Measurements from ENCODE around the gene BRINP1. TPM values are rescaled to one million over a fixed set of nuclear protein-coding genes. Genes with fewer than 3 reads are reported as not detected.

Gene BRINP1
- total RNA-seq, 4 donors from 2014 or later, result not detected

DNA sequence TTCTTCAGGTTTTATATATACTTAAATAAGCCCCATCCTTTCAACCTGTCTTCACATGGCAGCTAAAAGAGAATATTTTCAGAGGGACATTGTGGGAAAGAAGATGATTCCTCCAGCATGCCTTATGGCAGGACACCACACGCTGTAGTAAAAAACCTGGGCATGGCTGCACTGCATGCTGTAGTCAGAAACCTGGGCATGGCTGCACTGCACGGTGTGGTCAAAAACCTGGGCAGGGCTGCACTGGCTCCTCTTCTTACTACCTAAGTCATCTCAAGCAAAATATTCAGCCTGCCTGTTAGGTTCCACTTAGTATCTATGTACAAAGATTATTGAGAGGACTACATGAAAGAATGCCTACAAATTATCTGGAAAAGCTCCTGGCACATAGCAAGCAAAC is 153.6 kb downstream of the BRINP1 start:
- Histone ChIP-seq H3K27ac (no peak overlapping the region), H3K4me1 (no peaks in the 10 kb centered on the region), H3K27me3 (no peaks in the 10 kb centered on the region), H3K4me3 (no peak overlapping the region), H3K9me3 (no peaks in the 10 kb centered on the region), H3K36me3 (no peaks in the 10 kb centered on the region)
- 76% methylated on average over 2 of the region's 2 CpGs for WGBS
- no peak for DNase-seq (ENCODE audit: low spot score in 2 of 2)
- no peak for TF ChIP-seq EP300 (IDR thresholded peaks at IDR 0.05)
- TF ChIP-seq POLR2AphosphoS5 (IDR thresholded peaks at IDR 0.05), result no peak
- TF ChIP-seq, protein P1, sequence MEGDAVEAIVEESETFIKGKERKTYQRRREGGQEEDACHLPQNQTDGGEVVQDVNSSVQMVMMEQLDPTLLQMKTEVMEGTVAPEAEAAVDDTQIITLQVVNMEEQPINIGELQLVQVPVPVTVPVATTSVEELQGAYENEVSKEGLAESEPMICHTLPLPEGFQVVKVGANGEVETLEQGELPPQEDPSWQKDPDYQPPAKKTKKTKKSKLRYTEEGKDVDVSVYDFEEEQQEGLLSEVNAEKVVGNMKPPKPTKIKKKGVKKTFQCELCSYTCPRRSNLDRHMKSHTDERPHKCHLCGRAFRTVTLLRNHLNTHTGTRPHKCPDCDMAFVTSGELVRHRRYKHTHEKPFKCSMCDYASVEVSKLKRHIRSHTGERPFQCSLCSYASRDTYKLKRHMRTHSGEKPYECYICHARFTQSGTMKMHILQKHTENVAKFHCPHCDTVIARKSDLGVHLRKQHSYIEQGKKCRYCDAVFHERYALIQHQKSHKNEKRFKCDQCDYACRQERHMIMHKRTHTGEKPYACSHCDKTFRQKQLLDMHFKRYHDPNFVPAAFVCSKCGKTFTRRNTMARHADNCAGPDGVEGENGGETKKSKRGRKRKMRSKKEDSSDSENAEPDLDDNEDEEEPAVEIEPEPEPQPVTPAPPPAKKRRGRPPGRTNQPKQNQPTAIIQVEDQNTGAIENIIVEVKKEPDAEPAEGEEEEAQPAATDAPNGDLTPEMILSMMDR (IDR thresholded peaks at IDR 0.05), result no peak
- no peak for TF ChIP-seq POLR2A (IDR thresholded peaks at IDR 0.05)

DNA sequence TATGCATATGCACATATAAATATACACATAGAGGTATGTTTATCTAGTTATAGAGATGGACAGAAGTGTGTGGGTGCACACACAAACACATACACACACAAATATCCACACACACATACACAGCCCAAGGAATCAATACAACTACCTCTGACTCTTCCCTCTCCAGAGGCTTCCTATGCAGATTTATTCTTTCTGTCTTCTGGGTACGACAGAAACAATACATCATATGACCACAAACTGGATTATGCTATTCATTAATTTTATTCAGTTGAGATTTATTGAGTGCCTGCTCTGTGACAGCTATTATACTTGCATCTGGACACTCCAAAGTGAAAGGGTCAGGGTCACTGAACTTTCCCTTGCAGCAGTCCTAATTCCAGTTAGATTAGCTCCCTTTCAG is 155.8 kb downstream of the BRINP1 start:
- no peaks in the 10 kb centered on the region for H3K4me1 ChIP-seq
- no peaks in the 10 kb centered on the region for H3K36me3 ChIP-seq
- DNase-seq (ENCODE audit: low spot score in 2 of 2), result no peak
- no peak overlapping the region for H3K4me3 ChIP-seq
- H3K27ac ChIP-seq, result no peak overlapping the region
- H3K27me3 ChIP-seq, result no peaks in the 10 kb centered on the region
- H3K9me3 ChIP-seq, result no peaks in the 10 kb centered on the region
- WGBS, result 58% methylated on average over 1 of the region's 1 CpG
- TF ChIP-seq, protein P1 (IDR thresholded peaks at IDR 0.05), result no peak
- TF ChIP-seq POLR2AphosphoS5 (IDR thresholded peaks at IDR 0.05), result no peak
- TF ChIP-seq EP300 (IDR thresholded peaks at IDR 0.05), result no peak
- no peak for TF ChIP-seq POLR2A (IDR thresholded peaks at IDR 0.05)

DNA sequence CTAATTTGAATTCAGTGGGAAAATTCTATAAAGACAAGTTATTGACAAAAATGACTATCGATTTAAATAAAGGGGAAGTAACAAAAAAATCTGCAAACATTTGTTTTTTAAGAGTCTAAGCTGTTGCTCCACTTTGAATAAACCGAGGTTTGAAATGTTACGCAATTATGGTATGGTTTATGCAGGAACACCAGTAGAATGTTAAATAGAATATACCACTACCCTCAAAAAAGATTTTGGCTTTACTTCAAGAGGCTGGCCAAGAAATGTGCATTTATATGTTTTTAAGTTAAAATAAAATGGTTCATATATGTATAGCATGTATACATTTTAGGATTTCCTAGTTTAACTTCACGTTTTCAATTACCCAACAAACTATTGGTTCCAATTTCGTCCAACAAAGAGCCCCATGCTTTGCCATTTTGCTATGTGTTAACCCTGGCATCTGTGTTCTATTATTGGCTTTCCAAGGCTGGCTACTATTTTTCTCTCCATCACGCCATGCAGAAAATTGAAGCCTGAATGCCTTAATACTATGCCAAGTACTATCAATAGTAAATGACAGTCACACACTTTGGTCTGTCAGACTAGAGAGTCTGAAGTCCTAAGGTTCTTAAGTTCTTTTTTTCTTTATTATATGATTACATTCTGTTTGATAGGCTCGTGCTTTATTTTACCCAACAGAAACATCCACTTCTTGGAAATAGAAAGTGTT is 171.2 kb downstream of the BRINP1 start:
- no peak for DNase-seq (ENCODE audit: low spot score in 2 of 2)
- TF ChIP-seq POLR2A (IDR thresholded peaks at IDR 0.05) (no peak), POLR2AphosphoS5 (IDR thresholded peaks at IDR 0.05) (no peak), EP300 (IDR thresholded peaks at IDR 0.05) (no peak)
- TF ChIP-seq, protein P1 (IDR thresholded peaks at IDR 0.05), result no peak
- no peaks in the 10 kb centered on the region for H3K27me3 ChIP-seq
- no peak overlapping the region for H3K4me3 ChIP-seq
- no peaks in the 10 kb centered on the region for H3K4me1 ChIP-seq
- no peaks in the 10 kb centered on the region for H3K36me3 ChIP-seq
- no peak overlapping the region for H3K27ac ChIP-seq
- 87% methylated on average over 7 of the region's 7 CpGs for WGBS
- H3K9me3 ChIP-seq, result no peaks in the 10 kb centered on the region

DNA sequence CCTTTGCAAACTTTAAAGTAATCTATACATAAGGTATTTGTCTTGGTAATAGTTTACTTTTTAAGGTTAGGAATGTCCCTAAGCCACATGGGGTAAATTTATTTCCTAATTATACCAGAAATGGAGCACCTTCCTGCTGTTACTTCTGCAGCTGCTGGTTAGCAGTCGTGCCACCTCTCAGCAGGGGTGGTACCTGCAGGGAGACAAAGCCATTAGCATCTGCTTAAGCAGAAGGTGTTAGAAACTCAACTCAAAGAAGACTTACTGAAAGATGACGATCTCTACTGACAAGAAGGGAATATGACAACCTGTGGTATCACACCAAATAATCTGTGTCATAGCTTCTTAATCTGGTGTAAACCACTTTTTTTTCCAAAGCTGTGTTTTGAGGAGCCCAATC is 173.7 kb downstream of the BRINP1 start:
- 35% methylated on average over 2 of the region's 2 CpGs for WGBS

DNA sequence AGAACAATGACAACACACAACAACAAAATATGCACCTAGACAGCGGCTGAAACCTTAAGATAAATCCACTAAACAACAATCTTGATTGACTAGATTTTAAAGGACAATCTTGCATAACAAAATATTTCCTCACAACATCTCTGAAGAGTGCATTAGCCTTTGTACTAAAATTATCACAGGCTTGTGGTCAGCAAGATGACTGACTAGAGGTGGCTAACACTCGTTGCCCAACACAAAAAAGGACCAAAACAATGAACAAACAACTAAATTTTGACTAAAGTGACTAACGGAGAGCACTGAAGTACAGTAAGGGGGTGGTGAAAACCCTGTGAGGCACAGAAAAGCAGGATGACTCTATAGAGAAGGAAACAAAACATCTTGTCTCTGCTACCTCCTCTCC is 183.9 kb downstream of the BRINP1 start:
- DNase-seq (ENCODE audit: low spot score in 2 of 2), result no peak
- 83% methylated on average over 3 of the region's 3 CpGs for WGBS
- Histone ChIP-seq H3K27ac (no peak overlapping the region), H3K27me3 (no peaks in the 10 kb centered on the region), H3K9me3 (no peaks in the 10 kb centered on the region), H3K4me1 (no peaks in the 10 kb centered on the region), H3K36me3 (no peaks in the 10 kb centered on the region), H3K4me3 (no peak overlapping the region)
- no peak for TF ChIP-seq EP300 (IDR thresholded peaks at IDR 0.05)
- no peak for TF ChIP-seq POLR2A (IDR thresholded peaks at IDR 0.05)
- TF ChIP-seq, protein P1 (IDR thresholded peaks at IDR 0.05), result no peak
- TF ChIP-seq POLR2AphosphoS5 (IDR thresholded peaks at IDR 0.05), result no peak

More for the DNA sequence above, 173.7 kb downstream of the BRINP1 start:
- TF ChIP-seq POLR2A (IDR thresholded peaks at IDR 0.05), result no peak
- Histone ChIP-seq H3K27me3 (no peaks in the 10 kb centered on the region), H3K4me1 (no peaks in the 10 kb centered on the region), H3K36me3 (no peaks in the 10 kb centered on the region), H3K27ac (no peak overlapping the region), H3K4me3 (no peak overlapping the region), H3K9me3 (no peaks in the 10 kb centered on the region)
- no peak for DNase-seq (ENCODE audit: low spot score in 2 of 2)

Data from suprapubic skin (tissue), 4 donors.